Omental fat pad (tissue), 4 donors: ENCODE results near the gene SUPT3H. TPM values are rescaled to one million over a fixed set of nuclear protein-coding genes. Genes with fewer than 3 reads are reported as not detected.
"Not testable (repeated sequence)": the region's sequence is repeated elsewhere in the genome, so short reads cannot be mapped to it uniquely, and the experiment has no call there.

Experiments
- ATAC-seq: fragments of 150-250 bp; one replicate; pipeline ENCODE4 v1.9.1; 2016; ENCODE audit warnings: mild to moderate bottlenecking, moderate library complexity; ENCODE audit not compliant: low FRiP score
- DNase-seq: peaks from one replicate; pipeline ENCODE4 v3.0.0-alpha.2; 2019; ENCODE audit warnings: low spot score
- total RNA-seq, 4 donors: library from RNA; depleted of rRNA; stranded (reverse); fragments of >200 nt; gene quantifications; one replicate each; pipeline ENCODE4 v1.1.0, GENCODE V29; 2016
- TF ChIP-seq, protein P1 (sequence below), 3 donors: fragments of 450-650 bp; IDR thresholded peaks; one replicate each; pipeline ENCODE4 v1.5.1; 2016 to 2017; ENCODE audit warnings: antibody characterized with exemption in 3 of 3, mild to moderate bottlenecking in 3 of 3, moderate library complexity in 2 of 3

Gene SUPT3H
- total RNA-seq, 4 donors from 2014 or later, result 2.2 to 8.4 (median 5.2) TPM

DNA sequence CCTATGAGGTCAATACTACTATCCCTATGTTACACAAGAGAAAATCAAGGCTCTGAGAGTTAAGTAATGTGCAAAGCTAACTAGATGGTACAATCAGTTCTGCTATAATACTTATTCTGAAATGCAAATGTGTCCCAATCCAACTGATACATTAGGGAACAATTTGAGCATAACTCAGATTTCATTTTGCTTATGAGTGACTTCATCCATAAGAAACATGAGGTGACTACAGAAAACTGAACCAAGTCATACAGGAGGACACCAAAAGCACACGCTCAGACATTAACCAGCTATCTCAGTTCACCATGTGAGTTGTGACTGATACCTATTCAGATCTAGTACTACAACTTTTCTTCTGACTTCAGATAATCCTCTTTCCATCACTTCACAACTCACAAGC lies 229.5 kb downstream of the SUPT3H start:
- TF ChIP-seq, protein P1, sequence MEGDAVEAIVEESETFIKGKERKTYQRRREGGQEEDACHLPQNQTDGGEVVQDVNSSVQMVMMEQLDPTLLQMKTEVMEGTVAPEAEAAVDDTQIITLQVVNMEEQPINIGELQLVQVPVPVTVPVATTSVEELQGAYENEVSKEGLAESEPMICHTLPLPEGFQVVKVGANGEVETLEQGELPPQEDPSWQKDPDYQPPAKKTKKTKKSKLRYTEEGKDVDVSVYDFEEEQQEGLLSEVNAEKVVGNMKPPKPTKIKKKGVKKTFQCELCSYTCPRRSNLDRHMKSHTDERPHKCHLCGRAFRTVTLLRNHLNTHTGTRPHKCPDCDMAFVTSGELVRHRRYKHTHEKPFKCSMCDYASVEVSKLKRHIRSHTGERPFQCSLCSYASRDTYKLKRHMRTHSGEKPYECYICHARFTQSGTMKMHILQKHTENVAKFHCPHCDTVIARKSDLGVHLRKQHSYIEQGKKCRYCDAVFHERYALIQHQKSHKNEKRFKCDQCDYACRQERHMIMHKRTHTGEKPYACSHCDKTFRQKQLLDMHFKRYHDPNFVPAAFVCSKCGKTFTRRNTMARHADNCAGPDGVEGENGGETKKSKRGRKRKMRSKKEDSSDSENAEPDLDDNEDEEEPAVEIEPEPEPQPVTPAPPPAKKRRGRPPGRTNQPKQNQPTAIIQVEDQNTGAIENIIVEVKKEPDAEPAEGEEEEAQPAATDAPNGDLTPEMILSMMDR (IDR thresholded peaks at IDR 0.05), result no peak
- no peak for DNase-seq
- ATAC-seq, result no peak

DNA sequence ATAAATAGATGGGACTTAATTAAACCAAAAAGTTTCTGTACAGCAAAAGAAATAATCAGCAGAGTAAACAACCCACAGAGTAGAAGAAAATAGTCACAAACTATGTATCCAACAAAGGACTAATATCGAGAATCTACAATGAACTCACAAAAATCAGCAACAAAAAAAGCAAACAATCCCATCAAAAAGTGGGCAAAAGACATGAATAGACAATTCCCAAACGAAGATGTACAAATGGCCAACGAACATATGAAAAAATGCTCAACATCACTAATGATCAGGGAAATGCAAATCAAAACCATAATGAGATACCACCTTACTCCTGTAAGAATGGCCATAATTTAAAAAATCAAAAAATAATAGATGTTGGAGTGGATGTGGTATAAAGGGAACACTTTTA lies 232.1 kb downstream of the SUPT3H start:
- not testable (repeated sequence) for DNase-seq, ATAC-seq

DNA sequence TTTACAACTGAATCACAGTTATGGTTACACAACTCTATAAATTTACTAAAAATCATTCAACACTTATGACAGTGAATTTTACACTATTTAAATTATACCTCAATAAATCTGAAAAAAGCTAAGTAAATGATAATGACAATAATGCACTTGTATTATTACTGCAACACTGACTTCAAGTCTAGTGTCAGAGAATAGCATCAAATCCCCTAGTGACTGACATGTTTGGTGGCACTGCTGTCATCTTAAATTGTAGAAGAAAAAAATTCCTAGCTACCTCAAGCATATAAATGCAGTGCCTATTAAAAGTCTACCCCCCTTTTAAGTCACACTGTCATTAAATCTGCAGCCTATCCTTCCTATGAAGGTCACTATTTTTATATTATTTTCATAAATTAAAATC lies 239.0 kb downstream of the SUPT3H start:
- TF ChIP-seq, protein P1 (IDR thresholded peaks at IDR 0.05), result no peak
- DNase-seq (no peak), ATAC-seq (no peak)

DNA sequence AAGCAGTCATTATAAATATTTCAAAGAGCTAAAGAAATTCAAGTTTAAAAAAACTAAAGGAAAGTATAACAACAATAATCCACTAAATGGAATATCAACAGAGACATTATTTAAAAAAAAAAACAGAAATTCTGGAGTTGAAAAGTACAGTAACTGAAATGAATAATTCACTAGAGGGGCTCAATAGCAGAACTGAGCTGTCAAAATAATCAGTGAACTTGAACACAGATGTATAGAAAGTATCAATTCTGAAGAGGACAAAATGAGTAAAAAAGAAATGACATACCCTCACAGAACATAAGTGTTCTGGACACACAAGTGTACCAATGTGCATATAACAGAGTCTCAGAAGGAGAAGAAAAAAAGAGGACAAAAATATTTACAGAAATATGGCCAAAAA lies 241.2 kb downstream of the SUPT3H start:
- ATAC-seq (no peak), DNase-seq (no peak)
- TF ChIP-seq, protein P1 (IDR thresholded peaks at IDR 0.05), result no peak

DNA sequence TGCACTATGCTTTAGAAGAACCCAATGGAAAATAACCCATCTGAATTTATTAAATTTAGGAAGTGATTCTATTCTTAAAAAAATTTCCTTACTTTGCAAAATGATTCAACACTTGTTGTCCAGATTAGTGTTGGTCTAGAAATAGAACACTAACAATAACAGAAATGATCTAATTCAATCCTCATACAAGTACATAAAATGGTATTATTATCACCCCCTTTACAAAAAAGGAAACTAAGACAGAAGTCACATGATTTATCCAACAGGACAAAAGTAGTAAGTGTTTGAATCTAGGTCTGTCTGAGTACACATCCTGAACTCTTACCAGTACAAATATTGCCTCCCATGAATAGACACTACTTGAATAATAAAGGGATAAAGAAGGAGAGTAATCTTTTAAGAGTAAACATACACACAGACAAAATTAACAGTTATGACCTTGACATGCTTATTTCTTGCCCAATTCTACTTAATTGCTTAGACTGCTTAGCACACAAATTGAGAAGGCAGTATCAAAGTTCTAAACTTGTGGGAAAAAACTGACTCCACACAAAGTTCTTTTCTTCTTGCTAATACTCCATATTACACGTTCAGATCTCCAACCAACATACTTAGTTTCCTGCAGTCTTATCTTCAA lies 245.0 kb downstream of the SUPT3H start:
- TF ChIP-seq, protein P1 (IDR thresholded peaks at IDR 0.05), result no peak
- DNase-seq, result no peak
- no peak for ATAC-seq

DNA sequence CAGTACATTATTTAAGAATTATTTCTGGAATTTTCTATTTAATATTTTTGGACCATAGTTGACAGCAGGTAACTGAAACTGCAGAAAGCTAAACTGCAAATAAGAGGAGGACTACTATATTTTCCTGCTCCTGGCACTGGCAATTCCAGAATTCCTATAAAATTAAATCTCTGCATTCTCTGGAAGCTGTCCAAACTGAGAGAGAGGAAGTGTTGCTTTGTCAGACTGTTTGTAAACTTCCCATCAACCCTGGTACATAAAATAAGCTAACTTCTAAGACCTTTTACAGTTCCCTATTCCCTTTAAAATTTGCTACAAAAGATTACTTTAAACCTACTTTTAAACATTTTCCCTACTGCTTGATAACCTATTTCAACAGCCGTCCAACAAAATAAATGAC lies 245.7 kb downstream of the SUPT3H start:
- ATAC-seq, result no peak
- TF ChIP-seq, protein P1 (IDR thresholded peaks at IDR 0.05), result no peak
- no peak for DNase-seq

DNA sequence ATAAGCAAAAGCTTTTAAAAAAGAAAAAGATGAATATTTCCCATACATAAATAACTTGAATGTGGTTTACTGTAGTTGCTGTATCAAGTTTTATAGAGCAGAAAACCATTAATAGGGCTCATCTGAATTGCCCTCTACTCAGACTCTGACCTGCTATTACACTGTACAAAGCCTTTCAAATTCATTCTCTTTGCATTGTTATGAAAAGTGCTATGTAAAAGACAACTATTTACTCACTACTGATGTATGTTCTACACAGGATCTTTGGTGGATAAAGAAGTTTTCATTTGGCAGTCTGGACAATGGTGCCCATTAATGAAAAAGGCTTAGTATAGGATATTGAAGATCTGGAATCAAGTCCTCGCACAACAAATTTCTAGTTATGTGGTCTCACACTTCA lies 248.7 kb downstream of the SUPT3H start:
- DNase-seq (no peak), ATAC-seq (no peak)
- TF ChIP-seq, protein P1 (IDR thresholded peaks at IDR 0.05), result no peak
